Myocyte (in vitro differentiated cells): ENCODE measurements around the gene DMRTB1. TPM values are rescaled to one million over a fixed set of nuclear protein-coding genes. Genes with fewer than 3 reads are reported as not detected.
A peak's percentile ranks its signal among the peaks of the same experiment; 100 is the strongest.

Experiments
- DNase-seq: peaks from one replicate; pipeline ENCODE4 v3.0.0-alpha.2; 2012; ENCODE audit warnings: low read depth
- total RNA-seq: library from RNA; depleted of rRNA; stranded (reverse); fragments of >200 nt; gene quantifications from 2 replicates; pipeline ENCODE4 v1.2.3, GENCODE V29; 2014

Gene DMRTB1
- total RNA-seq, 1 donor from 2014 or later: not detected

DNA sequence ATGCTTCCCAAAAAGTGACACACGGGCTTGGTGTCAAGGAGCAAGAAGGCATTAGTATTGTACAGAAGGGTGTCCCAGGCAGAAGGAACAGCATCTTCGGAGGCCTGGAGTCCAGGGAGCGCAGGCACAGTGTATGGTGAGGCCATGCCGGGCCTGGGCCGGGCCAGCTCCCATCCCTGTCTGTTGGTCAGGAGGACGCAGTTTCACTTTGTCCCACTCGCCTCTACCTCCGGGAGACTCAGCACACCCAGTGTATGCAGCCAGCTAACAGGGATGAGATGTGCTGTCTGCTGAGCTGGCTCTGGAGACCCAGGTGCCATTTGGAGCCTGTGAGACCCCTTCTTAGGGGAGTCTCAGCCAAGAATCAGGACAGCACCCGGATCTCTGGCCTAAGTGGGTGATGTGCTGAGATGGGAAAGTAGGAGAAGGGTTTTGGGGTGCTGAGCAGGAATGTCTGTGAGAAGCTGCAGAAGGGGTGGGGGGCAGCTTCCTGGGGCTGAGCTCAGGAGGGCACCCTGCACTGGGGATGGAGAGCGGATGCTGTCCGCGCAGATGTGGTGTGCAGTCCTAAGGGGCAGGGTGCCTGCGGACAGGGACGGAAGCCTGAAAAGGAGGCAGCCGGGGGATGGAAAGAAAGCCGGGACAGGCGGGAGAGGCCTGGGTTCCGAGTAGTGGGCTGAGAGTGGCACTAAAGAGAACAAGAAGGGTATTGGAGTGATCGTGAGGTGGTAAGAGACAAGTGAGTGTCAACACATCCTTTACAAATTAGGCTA, 25.7 kb downstream of the DMRTB1 start:
- DNase-seq: no peak

DNA sequence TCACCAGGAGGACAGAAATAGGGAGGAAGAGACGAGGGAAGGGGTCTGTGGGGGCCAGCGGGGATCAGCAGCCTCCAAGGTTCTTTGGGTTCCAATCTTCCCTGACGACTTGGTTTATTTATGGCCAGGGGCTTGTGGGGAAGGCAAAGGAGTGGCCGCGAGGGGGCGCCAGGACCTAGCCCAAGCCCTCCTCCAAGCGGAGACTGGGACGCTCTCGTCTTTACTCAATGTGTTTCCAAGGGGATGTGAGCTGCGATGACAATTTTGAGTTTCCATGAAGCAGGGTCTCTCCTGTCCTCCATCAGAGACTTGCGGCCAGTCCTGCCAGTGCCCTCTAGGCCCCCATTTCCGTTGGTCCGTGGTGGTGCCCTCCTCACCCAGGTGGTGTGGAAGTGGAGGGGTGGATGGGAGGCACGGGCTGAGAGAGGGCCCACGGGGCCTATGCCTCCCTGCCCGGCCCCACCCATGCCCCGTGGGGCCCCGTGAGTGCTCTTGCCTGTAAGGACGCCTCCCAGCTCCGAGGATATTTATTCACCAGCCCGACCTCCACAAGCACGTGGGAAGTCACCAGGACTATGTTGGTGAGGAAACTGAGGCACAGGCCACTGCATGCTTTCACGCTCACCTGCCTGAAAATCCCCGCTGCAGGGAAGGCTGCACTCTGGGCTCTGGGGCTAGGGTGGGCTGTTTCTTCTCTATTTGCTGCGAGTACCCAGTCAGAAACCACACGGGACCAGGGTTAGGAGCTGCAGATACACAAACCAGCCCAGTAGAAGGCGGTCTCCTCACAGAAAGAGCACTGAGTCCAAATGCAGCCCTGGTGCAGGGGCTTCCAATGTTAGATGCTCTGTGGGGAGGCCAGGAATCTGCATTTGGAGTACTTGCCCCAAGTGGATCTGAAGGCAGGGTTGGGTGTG, 26.5 kb downstream of the DMRTB1 start:
- peak; percentile 82 for DNase-seq

DNA sequence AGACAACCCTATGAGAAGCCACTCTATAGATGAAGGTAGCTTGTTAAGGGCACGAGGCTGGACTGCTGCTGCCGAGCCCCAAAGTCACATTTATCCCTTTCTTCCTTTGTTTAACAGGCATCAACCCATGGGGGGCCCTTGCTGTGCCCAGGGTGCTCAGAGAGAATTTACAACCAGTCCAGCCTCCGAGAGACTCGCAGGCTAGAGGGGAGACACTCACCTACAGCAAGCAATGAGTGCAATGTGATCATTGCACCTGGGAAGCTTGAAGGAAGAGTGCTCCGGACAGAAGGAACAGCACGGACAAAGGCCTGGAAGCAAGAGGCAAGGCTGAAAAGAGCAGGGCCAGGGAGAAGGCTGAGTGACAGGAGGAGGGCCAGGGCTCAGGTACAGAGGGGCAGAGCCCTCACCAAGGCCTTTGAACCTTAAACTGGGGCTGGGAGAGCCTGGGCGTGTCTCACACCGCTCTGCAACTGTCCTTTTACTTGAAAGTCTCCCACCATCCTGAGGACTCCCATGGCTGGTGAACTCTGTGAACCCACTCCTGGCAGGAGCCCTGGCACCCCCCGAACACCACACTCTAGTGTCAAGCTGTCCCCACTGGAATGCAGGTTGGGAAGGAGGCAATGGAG, 27.3 kb downstream of the DMRTB1 start:
- DNase-seq: no peak

DNA sequence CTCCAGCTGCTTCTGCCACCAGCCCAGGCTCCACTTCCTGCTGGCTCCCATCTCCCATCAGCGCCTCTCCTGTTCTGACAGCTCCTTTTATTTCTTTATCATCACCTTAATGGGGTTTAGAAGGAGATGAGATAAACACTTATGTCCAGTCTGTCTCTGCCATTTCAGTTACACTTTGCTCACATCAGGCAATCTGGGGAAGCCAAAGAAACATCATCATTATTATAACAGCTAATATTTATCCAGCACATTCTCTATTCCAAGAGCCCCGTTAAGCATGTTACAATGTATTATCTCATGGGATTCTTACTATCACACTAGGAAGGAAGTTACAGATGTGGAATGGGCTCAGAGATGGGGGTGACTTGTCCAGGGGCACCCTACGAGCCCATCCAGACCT, 31.2 kb downstream of the DMRTB1 start:
- DNase-seq: no peak

DNA sequence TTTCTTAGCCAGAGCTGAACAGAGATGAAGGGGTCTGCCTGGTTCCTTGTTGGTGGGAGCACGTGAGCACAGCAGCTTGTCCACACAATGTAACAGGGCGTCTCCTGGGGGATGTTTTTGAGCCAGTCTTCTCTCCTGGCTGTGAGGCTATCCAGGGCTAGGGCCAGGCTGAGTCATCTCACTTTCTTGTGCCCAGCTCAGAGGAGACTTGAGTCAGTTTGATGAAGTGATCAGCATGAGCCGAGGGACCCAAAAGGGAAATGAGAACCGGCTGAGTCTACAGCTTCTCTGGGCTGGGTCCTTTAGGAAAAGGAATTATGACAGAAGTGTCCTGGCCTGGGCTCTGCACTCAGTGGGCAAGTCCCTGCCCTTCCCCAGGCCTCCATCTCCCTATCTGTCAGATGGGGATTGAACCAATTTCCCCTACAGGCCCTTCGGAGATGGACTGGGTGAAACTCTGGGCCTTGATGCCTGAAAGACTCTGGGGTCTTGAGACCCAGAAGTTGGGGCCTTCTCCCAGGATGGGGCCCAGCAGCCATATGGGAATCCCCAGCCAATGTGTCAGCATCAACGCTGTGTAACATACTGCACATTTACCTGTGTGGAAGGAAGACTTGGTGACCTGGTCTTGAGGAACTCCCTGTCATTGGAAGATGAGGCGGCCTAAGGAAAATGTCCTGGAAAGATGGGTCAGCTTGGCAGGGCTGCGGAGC, 36.6 kb downstream of the DMRTB1 start:
- no peak for DNase-seq

DNA sequence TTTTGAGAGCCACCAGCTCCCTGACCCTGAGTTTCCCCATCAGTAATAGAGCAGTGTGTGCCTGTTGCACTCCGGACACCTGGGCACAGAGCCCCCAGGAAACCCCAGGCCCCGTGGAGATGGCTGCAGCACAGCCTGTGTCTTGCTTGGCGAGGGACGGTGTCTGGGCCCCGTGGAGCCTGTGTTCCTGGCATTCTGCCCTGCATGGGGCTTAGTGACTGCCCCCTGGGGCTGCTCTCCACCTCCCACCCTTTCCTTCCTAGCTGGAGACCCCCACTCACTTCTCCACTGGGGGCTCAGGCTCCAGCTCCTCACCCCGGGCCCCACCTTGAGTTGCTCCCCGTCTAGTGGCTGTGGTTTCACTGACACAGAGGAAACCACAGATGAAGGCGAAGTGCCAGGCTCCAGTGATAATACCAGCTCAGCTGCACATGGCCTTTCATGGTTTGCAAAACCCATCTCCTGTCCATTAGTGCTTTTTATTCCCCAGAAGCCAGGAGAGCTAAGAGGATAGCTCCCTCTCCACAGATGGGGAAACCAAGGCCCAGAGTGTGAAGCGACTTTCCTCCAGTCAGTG, 39.4 kb downstream of the DMRTB1 start:
- peak; percentile 72 for DNase-seq

DNA sequence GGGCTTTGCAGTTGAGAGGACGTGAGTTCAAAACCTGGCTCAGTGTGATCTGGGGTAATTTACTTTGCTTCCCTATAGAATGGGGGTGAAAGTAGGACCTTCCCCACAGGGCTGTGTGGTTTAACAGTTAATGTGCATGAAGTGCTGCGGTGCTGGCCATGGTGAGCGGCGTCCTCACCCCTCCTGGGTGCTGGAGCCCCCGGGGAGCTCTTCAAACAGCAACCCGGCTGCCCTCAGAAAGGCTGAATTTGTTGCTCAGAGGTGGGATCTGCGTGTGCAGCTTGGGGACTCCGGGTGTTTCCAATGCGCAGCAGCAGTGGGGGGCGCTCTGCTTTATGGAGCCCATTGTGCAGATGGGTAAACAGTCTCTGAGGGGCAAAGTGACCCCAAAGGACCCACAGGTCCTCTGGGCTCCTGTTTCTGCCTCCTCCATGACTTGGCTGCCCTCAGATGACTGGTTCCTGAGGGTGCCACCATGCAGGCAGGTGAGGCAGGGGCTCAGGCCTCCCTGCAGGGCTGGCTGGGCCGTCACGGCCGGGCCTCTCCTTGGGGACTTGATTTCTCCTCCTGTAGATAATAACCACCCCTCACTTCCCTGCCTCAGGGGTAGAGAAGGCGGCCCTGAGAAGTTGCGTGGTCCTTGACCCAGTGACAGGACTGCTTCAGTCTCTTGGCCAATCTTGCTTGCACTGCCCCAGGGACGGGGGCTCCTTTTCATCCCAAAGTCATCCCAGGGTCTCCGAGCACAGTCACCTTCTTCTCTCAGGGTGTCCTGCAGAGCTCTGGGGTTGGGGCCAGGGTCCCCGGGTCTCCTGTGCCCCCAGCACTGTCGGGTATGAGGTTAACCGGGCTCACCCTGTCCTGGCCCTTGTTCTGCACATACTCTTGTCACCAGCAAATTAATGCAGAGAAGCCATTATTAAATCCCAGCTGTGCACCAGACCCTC, 40.3 kb downstream of the DMRTB1 start:
- no peak for DNase-seq

DNA sequence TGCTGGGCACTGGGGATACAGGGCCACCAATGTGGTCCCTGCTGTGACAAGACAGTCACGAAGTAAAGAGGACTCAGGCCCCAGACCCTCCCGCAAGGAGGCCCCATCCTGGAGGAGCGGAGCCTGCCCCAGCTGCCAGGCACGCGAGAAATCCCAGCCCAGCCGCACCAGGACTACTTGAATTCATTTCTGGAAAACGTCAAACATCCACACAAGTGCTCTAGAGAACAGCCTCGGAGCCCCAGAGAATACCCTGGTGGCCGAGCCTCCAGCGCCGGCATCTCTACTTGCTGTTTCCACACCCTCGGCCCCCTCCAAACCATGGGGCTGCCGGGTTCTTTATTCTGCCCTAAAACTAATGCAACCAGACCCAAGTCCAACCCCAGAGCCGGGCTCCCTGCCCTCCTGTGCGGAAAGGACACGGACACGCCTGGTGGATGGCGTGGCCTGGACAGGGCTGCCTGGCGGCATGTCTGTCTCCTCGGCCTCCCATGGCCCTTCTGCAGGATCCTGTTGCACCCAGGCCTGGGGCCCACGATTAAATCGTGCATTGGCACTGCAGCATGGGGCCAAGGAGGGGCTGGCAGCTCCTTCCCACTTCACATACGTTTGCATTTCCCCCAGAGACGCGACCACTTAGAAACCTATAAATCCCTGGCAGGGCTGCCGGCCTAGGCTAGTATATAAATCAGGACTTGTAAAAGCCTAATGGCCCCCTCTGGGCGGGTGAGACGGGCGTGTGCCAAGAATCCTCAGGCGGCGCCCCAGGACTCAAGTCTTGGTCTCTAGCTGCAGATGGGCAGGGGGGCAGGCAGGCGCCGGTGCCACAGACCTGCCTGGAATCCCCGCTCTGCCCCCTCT, 41.2 kb downstream of the DMRTB1 start:
- no peak for DNase-seq

DNA sequence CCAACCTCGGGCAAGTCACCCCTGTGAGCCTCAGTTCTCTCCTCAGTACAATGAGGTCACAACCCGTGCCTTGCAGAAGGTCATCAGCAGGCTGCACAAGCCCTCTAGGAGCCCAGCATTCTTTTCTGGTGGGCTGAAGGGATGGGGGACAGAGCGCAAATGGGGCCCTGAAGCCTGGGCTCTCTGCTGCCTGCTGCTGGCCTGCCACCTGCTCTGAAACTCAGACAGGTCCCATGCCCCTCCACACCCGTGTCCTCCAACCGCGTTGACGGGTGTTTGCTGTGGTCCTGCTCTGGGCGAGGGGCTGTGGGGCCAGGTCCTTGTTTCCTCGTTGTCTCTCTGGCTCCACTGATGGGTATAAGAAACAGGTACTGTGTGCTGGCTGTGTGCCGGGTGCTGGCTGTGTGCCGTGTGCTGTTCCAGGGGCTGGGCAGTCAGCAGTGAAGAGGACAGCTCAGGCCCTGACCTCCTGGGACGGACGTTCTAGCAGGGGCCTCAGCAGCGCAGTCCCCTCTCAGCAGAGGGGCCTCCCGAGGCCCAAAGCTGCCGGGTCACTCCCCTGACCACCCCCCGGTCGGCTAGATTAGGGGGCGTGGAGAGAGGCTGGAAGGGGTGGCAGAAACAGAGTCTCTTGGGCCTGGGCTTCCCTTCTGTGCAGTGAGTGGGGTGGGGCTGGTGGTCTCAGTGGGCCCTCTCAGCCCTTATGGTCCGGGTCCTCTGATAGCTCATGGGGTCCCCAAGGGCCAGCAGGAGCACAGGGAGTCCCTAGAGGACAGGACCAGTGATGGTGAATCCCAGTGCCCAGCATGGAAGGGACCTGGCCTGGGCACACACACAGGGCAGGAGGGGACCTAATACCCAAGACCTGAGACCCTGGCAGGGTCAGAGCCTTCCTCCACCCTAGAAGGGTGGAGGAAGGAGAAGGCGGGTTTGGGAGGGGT, 42.1 kb downstream of the DMRTB1 start:
- no peak for DNase-seq

DNA sequence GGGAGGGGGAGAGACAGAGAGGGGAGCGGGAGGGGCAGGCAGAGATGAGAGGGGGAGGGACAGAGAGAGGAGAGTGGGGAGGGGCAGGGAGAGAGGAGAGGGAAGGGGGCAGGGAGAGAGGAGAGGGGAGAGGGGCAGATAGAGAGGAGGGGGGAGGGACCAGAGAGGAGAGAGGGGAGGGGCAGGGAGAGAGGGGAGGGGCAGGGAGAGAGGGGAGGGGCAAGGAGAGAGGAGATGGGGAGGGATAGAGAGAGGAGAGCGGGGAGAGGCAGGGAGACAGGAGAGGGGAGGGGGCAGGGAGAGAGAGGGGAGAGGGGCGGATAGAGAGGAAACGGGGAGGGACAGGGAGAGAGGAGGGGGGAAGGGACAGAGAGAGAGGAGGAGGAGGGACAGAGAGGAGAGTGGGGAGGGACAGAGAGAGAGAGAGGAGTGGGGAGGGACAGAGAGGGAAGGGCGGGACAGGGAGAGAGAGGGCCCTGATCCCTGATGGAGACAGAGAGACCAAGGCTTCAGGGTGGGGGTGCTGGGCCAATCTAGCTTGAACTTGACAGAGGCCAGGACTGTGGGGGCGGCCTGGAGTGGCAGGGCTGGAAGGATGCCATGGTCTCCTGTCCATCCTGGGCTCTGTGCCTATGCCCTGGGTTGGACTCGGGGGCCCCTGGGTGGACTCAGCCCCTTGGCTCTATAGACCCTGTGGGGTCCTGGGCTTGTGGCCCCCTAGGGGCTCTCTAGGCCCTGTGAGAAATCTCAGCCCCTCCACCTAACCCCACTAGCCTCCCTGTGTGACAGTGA, 43.6 kb downstream of the DMRTB1 start:
- DNase-seq: no peak

DNA sequence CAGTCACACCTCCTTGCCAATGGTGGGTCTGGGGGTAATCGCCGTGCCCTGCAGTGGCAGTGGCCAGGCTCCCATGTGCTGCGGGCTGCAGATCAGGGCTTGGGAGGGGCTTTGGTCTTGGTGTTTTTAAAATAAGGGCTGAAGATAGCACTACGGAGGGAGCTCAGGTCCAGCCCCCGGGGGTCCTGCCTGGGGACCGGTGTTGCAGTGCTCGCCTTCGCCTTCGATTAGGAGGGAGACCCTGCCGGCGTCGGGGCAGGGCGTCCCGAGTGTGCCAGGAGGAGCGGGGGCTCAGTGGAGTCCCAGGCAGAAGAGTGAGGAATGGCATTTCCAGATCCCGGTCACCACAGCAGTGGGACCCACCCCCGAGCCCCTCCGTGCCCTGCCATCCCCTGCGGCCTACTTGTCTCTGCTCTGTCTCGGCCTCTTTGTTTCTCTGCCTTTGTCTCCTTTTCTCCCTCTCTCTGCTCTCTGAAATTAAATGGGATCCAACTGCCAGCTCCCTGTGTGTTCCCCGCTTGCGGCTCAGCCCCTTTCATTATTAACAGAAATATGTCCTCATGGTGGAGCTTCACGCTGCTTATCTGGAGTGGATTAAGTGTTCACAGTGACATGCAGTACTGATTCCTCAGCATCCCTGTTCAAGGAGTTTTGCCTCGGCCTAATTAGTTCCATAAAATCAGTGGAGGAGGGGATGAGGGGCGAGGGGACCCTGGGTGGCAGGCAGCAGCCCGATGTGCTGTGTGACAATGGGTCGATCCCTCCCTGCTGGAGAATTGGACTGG, 44.4 kb downstream of the DMRTB1 start:
- DNase-seq: no peak

DNA sequence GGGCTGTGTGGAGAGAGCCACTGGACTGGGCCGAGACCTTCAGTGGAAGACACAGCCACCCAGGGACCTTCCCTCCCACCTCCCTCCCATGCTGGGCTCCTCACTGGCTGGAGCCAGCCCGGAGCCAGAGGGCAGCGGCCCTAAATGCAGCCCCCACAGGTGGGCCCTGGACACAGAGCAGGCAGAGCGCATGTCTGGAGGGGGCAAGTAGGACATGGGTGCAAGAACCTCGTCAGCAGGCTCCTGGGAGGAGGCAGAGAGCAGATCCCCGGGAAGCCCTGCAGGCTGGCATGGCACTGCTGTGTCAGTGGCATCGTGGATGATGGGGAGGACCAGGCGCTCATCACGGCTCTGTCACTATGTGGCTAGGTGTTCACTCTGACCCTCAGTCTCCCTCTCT, 45.7 kb downstream of the DMRTB1 start:
- no peak for DNase-seq

DNA sequence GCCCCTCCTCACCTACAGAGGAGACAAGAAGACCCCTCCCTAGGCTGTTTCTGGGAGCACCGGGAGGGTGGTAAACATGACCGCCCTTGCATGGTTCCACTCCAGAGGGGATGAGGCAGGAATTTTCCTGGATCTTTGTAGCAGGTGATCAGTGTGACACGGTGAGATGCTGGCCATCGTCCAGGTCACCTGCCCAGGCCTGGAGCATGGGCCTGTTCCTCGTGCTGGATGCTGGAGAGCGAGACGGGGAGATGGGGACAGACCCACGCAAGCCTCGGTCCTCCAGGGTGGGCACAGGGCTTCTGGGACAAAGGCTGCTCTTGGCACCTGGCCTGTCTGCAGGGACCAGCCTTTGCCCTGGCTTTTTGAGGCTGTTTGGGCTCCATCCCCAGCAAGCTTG, 46.2 kb downstream of the DMRTB1 start:
- DNase-seq: no peak

DNA sequence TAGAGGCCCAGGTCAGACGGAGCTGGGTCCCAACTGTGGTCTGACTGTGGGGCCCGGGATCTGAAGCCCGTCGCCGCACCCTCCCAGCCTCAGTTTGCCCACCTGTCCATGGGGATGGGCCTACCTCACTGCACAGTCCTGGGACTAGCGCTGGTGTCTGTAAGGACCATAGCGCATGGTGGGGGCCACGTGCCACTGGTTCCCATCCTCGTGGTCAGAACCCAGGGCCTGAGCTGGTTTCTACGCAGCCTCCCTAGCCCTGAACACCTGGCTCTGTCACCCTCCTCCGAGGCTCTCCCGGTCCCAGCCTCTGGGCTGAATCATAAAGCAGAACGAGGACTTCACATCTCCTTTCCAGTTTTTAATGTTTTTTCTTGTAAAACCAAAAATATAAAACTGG, 46.7 kb downstream of the DMRTB1 start:
- DNase-seq: no peak

DNA sequence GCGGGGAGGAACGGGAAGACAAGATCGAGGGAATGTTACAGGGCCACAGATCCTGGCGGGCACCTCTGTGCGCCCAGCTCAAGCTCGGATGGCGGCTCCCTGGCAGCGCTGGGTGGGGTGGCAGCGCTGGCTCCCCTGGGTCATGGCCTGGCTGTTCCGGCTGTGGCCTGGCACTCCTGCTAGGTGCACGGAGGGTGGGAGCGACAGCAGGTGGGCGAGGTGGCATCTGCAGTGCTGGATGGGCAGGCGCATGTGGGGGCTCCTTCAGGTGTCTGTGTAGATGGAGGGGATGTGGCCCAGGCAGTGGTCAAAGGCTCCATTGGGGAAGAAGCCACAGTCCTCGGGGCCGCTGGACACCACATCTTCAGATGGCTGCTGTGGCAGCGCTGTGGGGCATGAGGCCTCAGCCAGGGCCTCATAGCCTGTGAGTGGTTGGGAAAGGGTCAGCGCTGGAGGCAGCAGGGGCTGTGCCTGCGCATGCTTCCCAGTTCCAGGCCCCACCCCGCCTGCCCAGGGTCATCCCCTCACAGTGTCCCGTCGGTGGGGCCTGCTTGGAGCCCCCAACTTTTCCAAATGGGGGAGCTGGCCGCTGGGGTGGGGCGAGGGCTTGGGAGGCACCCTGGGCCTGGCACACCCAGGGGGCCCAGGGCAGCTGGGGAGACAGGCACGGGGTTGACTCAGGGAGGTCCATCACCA, 47.3 kb downstream of the DMRTB1 start:
- DNase-seq: no peak
